DOHH2 (cell line): Measurements from ENCODE around the gene USP20.
"Not testable (repeated sequence)": the region's sequence is repeated elsewhere in the genome, so short reads cannot be mapped to it uniquely, and the experiment has no call there.

Experiments used
- H3F3A ChIP-seq: fragments of 200-600 bp; sonication (generic), shearing (Covaris generic); 2 replicates; pipeline ENCODE4 v1.6.0; 2016; ENCODE audit warnings: antibody characterized with exemption, mild to moderate bottlenecking; ENCODE audit not compliant: control insufficient read depth, insufficient read depth
- H3K27ac ChIP-seq: fragments of 200-600 bp; sonication (generic); 2 replicates; pipeline ENCODE4 v1.5.1; 2014; ENCODE audit warnings: low read depth, mild to moderate bottlenecking, low read length, moderate library complexity
- H3K27me3 ChIP-seq: fragments of 200-600 bp; sonication (generic); 2 replicates; pipeline ENCODE4 v1.6.1; 2014; ENCODE audit warnings: mild to moderate bottlenecking, low read length, mixed read lengths; ENCODE audit not compliant: control insufficient read depth
- H3K36me3 ChIP-seq: fragments of 200-600 bp; sonication (generic); 2 replicates; pipeline ENCODE4 v1.6.1; 2014; ENCODE audit warnings: mild to moderate bottlenecking, low read length, moderate library complexity, mixed read lengths; ENCODE audit not compliant: control insufficient read depth
- H3K4me1 ChIP-seq: fragments of 200-600 bp; sonication (generic); 2 replicates; pipeline ENCODE4 v1.6.1; 2014; ENCODE audit warnings: mild to moderate bottlenecking, low read length, mixed read lengths; ENCODE audit not compliant: control insufficient read depth
- H3K4me2 ChIP-seq: fragments of 200-600 bp; sonication (generic); 2 replicates; pipeline ENCODE4 v1.6.0; 2014; ENCODE audit warnings: mild to moderate bottlenecking, low read length, moderate library complexity
- H3K4me3 ChIP-seq: fragments of 200-600 bp; sonication (generic); 2 replicates; pipeline ENCODE4 v1.5.1; 2014; ENCODE audit warnings: mild to moderate bottlenecking, low read length, mixed read lengths
- H3K79me2 ChIP-seq: fragments of 200-600 bp; sonication (generic); 2 replicates; pipeline ENCODE4 v1.6.1; 2014; ENCODE audit warnings: mild to moderate bottlenecking, low read length, mixed read lengths; ENCODE audit not compliant: control insufficient read depth
- H3K9me2 ChIP-seq: fragments of 200-600 bp; sonication (generic); replicated peaks from 2 replicates; pipeline ENCODE4 v1.6.1; 2014; ENCODE audit warnings: mild to moderate bottlenecking, low read length, mixed read lengths; ENCODE audit not compliant: control insufficient read depth
- H3K9me3 ChIP-seq: fragments of 200-600 bp; sonication (generic); 2 replicates; pipeline ENCODE4 v1.6.1; 2014; ENCODE audit warnings: antibody characterized with exemption, low read length, mixed read lengths; ENCODE audit not compliant: control insufficient read depth, insufficient read depth
- H4K20me1 ChIP-seq: fragments of 200-600 bp; sonication (generic); 2 replicates; pipeline ENCODE4 v1.6.0; 2014; ENCODE audit warnings: low read depth, mild to moderate bottlenecking, antibody characterized with exemption, low read length, moderate library complexity; ENCODE audit not compliant: control insufficient read depth, insufficient read depth
- CTCF ChIP-seq: fragments of 200-600 bp; sonication (generic); IDR thresholded peaks from one replicate; pipeline ENCODE4 v1.5.1; 2014; ENCODE audit warnings: antibody characterized with exemption, mild to moderate bottlenecking, low read depth, low read length; ENCODE audit not compliant: poor library complexity, severe bottlenecking
- EZH2phosphoT487 ChIP-seq: fragments of 200-600 bp; sonication (generic); IDR thresholded peaks from 2 replicates; pipeline ENCODE4 v1.6.1; 2017; ENCODE audit warnings: borderline replicate concordance, mild to moderate bottlenecking, antibody characterized with exemption, low read length, moderate library complexity, mixed read lengths

The USP20 gene

GRCh38 chr9:129794549-129794948 lies 40.7 kb upstream of the USP20 start:
- Histone ChIP-seq H3K4me2 (no peak overlapping the region), H3K79me2 (no peaks in the 10 kb centered on the region), H3K9me3 (no peaks in the 10 kb centered on the region), H4K20me1 (no peaks in the 10 kb centered on the region), H3K4me3 (no peak overlapping the region), H3K4me1 (0 out of 2 replicates have a peak, but pooled peaks cover 3% of the 10 kb centered on the region), H3K9me2 (no peaks in the 10 kb centered on the region), H3K36me3 (no peaks in the 10 kb centered on the region), H3K27ac (no peak overlapping the region), H3F3A (no peaks in the 10 kb centered on the region), H3K27me3 (peaks cover 6% of the 10 kb centered on the region; the same call in 1 of the 2 replicates)
- TF ChIP-seq CTCF, result no peak
- TF ChIP-seq EZH2phosphoT487, result no peak

- H4K20me1 ChIP-seq, H3K9me2 ChIP-seq, H3K4me3 ChIP-seq, H3K4me1 ChIP-seq, H3F3A ChIP-seq, H3K79me2 ChIP-seq, H3K27me3 ChIP-seq, H3K9me3 ChIP-seq, H3K27ac ChIP-seq, H3K36me3 ChIP-seq, H3K4me2 ChIP-seq: not testable (repeated sequence)
Measured at GRCh38 chr9:129796029-129796428, 39.2 kb upstream of the USP20 start.

- Histone ChIP-seq H3K4me1 (peaks cover 4% of the 10 kb centered on the region), H3K36me3 (no peaks in the 10 kb centered on the region), H3K9me2 (no peaks in the 10 kb centered on the region), H3K79me2 (peaks cover 6% of the 10 kb centered on the region), H4K20me1 (no peaks in the 10 kb centered on the region), H3K27me3 (peaks cover 3% of the 10 kb centered on the region; the same call in 1 of the 2 replicates), H3K4me2 (no peak overlapping the region), H3K4me3 (no peak overlapping the region), H3K27ac (no peak overlapping the region), H3F3A (no peaks in the 10 kb centered on the region), H3K9me3 (no peaks in the 10 kb centered on the region)
- TF ChIP-seq EZH2phosphoT487 (no peak), CTCF (no peak)
Measured at GRCh38 chr9:129798973-129799372, 36.3 kb upstream of the USP20 start.

GRCh38 chr9:129801504-129801903 lies 33.8 kb upstream of the USP20 start:
- Histone ChIP-seq H3F3A (peaks cover 3% of the 10 kb centered on the region; the same call in 1 of the 2 replicates), H3K36me3 (peaks cover 7% of the 10 kb centered on the region; the same call in 1 of the 2 replicates), H3K4me3 (no peak overlapping the region), H3K9me2 (no peaks in the 10 kb centered on the region), H3K27me3 (no peaks in the 10 kb centered on the region), H3K9me3 (no peaks in the 10 kb centered on the region), H3K4me2 (no peak overlapping the region), H3K27ac (no peak overlapping the region), H3K4me1 (peaks cover 12% of the 10 kb centered on the region), H4K20me1 (no peaks in the 10 kb centered on the region), H3K79me2 (peaks cover 11% of the 10 kb centered on the region)
- no peak for TF ChIP-seq CTCF
- no peak for TF ChIP-seq EZH2phosphoT487
